Hepatocyte (in vitro differentiated cells): Measurements from ENCODE around the gene ZMAT3.

ENCODE experiments used
- EZH2 ChIP-seq: fragments of 200-600 bp; sonication (generic); IDR thresholded peaks from 2 replicates; pipeline ENCODE4 v1.6.1; 2016; ENCODE audit warnings: antibody characterized with exemption, mild to moderate bottlenecking, borderline replicate concordance
- EZH2phosphoT487 ChIP-seq: fragments of 200-600 bp; sonication (generic); IDR thresholded peaks from one replicate; pipeline ENCODE4 v1.6.1; 2018; ENCODE audit warnings: antibody characterized with exemption, mild to moderate bottlenecking, low read depth, moderate library complexity; ENCODE audit not compliant: unreplicated experiment, severe bottlenecking
- TF ChIP-seq, protein P1 (sequence below): fragments of 200-600 bp; sonication (generic); IDR thresholded peaks from 2 replicates; pipeline ENCODE4 v1.5.1; 2016; ENCODE audit warnings: antibody characterized with exemption, mild to moderate bottlenecking; ENCODE audit not compliant: poor library complexity

DNA sequence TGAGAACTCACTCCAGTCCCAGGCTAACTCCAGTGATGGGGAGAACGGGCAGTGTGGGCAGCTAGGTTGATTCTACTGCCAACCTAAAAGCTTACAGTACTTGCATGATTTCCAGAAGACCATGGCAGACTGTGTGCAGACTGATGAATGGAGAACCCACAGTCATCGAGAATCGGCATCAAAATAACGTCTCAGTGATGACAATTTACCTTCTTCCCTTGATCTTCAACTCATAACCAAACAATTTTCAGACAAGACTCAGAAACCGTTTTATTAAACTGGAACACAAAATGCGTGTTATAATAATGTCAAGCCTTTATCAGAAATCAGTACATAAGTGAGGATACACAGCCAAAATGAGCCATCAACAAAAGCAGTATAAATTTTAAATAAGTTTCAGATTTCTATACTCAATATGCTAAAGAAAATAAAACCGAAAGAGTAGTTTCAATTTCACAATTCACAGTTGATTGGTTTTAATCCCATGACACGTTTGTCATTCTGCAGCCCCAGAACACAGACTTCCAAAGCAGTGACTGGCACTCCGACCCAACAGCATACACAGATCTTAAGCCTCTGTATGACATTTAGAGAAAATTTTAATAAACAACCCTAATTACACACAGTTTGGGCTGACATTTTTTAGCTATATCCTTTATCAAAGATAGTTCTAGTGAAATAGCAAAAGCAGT, 54.5 kb downstream of the ZMAT3 start:
- TF ChIP-seq, protein P1, sequence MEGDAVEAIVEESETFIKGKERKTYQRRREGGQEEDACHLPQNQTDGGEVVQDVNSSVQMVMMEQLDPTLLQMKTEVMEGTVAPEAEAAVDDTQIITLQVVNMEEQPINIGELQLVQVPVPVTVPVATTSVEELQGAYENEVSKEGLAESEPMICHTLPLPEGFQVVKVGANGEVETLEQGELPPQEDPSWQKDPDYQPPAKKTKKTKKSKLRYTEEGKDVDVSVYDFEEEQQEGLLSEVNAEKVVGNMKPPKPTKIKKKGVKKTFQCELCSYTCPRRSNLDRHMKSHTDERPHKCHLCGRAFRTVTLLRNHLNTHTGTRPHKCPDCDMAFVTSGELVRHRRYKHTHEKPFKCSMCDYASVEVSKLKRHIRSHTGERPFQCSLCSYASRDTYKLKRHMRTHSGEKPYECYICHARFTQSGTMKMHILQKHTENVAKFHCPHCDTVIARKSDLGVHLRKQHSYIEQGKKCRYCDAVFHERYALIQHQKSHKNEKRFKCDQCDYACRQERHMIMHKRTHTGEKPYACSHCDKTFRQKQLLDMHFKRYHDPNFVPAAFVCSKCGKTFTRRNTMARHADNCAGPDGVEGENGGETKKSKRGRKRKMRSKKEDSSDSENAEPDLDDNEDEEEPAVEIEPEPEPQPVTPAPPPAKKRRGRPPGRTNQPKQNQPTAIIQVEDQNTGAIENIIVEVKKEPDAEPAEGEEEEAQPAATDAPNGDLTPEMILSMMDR = no peak
- no peak for TF ChIP-seq EZH2
- TF ChIP-seq EZH2phosphoT487 = no peak
